Glutamatergic neuron (in vitro differentiated cells): ENCODE data around the gene COL21A1. TPM values are rescaled to one million over a fixed set of nuclear protein-coding genes. Genes with fewer than 3 reads are reported as not detected.
A peak's percentile ranks its signal among the peaks of the same experiment; 100 is the strongest.

ENCODE experiments used
- DNase-seq: peaks from one replicate; pipeline ENCODE4 v3.0.0; 2022
- H3K27ac Mint-ChIP-seq: one replicate; pipeline ENCODE4 v1.8.0; 2020; ENCODE audit warnings: mild to moderate bottlenecking, mixed read lengths, inconsistent platforms; ENCODE audit not compliant: unreplicated experiment
- H3K27me3 Mint-ChIP-seq: one replicate; pipeline ENCODE4 v1.8.0; 2020; ENCODE audit warnings: mild to moderate bottlenecking, moderate library complexity, mixed read lengths, inconsistent platforms; ENCODE audit not compliant: unreplicated experiment
- H3K36me3 Mint-ChIP-seq: one replicate; pipeline ENCODE4 v1.8.0; 2020; ENCODE audit warnings: mild to moderate bottlenecking, mixed read lengths, inconsistent platforms; ENCODE audit not compliant: unreplicated experiment
- H3K4me1 Mint-ChIP-seq: one replicate; pipeline ENCODE4 v1.8.0; 2020; ENCODE audit warnings: mild to moderate bottlenecking, low read depth, mixed read lengths, inconsistent platforms; ENCODE audit not compliant: unreplicated experiment
- H3K4me3 Mint-ChIP-seq: one replicate; pipeline ENCODE4 v1.8.0; 2020; ENCODE audit warnings: mild to moderate bottlenecking, mixed read lengths, inconsistent platforms; ENCODE audit not compliant: unreplicated experiment
- H3K9me3 Mint-ChIP-seq: one replicate; pipeline ENCODE4 v1.8.0; 2020; ENCODE audit warnings: mild to moderate bottlenecking, moderate library complexity, mixed read lengths, inconsistent platforms; ENCODE audit not compliant: unreplicated experiment
- CTCF ChIP-seq: fragments of 200-600 bp; sonication (generic); IDR thresholded peaks from one replicate; pipeline ENCODE4 v1.5.0; 2021; ENCODE audit not compliant: partially characterized antibody, unreplicated experiment
- long read RNA-seq: library from polyadenylated mRNA; unstranded; transcript quantifications from one replicate; pipeline ENCODE4 v2.0.0, GENCODE V29; 2020; ENCODE audit not compliant: unreplicated experiment
- total RNA-seq: library from RNA; stranded (reverse); fragmentation: NEBNext Ultra II Directional; extraction: Animal tissue kit (Norgen Biotek cat#: 25700); gene quantifications from one replicate; pipeline ENCODE4 v1.2.1, GENCODE V29; 2021; ENCODE audit not compliant: unreplicated experiment

The COL21A1 gene
- 0.69 TPM for total RNA-seq
- long read RNA-seq, partial matches to known transcripts, result 0 of 1 reads
- long read RNA-seq, other reads (novel, unspliced or antisense), result 1 of 1 reads

- DNase-seq, result peak; percentile 83
- Mint-ChIP-seq H3K36me3 (no peaks in the 10 kb centered on the region), H3K27me3 (no peaks in the 10 kb centered on the region), H3K9me3 (peaks cover 3% of the 10 kb centered on the region), H3K27ac (no peak within 1 kb of the TSS), H3K4me1 (peaks cover 2% of the 10 kb centered on the region), H3K4me3 (peak within 1 kb of the TSS; percentile 85)
- TF ChIP-seq CTCF, result no peak
These were observed at the start of gene COL21A1 for GRCh38 chr6:56246881-56247653. Gene COL21A1, minus strand, starts transcription at chr6:56247580. Its CDS starts 64,962 bp downstream, at chr6:56182618.

- H3K9me3 Mint-ChIP-seq, result no peaks in the 10 kb centered on the region
- no peaks in the 10 kb centered on the region for H3K36me3 Mint-ChIP-seq
- peaks cover 1% of the 10 kb centered on the region for H3K27me3 Mint-ChIP-seq
- no peak overlapping the region for H3K4me3 Mint-ChIP-seq
- H3K4me1 Mint-ChIP-seq, result no peaks in the 10 kb centered on the region
- no peak overlapping the region for H3K27ac Mint-ChIP-seq
- TF ChIP-seq CTCF, result no peak
- DNase-seq, result no peak
These were observed 46.4 kb upstream of the COL21A1 start for GRCh38 chr6:56293781-56294180.

GRCh38 chr6:56292505-56293181 is 45.3 kb upstream of the COL21A1 start:
- no peak overlapping the region for H3K4me3 Mint-ChIP-seq
- no peaks in the 10 kb centered on the region for H3K9me3 Mint-ChIP-seq
- peak; percentile 51 for TF ChIP-seq CTCF
- H3K4me1 Mint-ChIP-seq, result no peaks in the 10 kb centered on the region
- H3K27me3 Mint-ChIP-seq, result peaks cover 1% of the 10 kb centered on the region
- DNase-seq, result no peak
- no peak overlapping the region for H3K27ac Mint-ChIP-seq
- H3K36me3 Mint-ChIP-seq, result no peaks in the 10 kb centered on the region

- DNase-seq, result no peak
- Mint-ChIP-seq H3K4me1 (no peaks in the 10 kb centered on the region), H3K4me3 (no peak overlapping the region), H3K27me3 (peaks cover 1% of the 10 kb centered on the region), H3K36me3 (no peaks in the 10 kb centered on the region), H3K9me3 (no peaks in the 10 kb centered on the region), H3K27ac (no peak overlapping the region)
- no peak for TF ChIP-seq CTCF
These were observed 44.0 kb upstream of the COL21A1 start for GRCh38 chr6:56291302-56291917.
